GM19023 (cell line): Measurements from ENCODE around the gene SEMA6C.
"Not testable (repeated sequence)": the region's sequence is repeated elsewhere in the genome, so short reads cannot be mapped to it uniquely, and the experiment has no call there.

Experiments
- ATAC-seq: cut with Tn5 transposase; IDR thresholded peaks from one replicate; pipeline ENCODE4 v1.9.1; 2021; ENCODE audit warnings: mild to moderate bottlenecking, moderate library complexity; ENCODE audit not compliant: unreplicated experiment

SEMA6C gene

DNA sequence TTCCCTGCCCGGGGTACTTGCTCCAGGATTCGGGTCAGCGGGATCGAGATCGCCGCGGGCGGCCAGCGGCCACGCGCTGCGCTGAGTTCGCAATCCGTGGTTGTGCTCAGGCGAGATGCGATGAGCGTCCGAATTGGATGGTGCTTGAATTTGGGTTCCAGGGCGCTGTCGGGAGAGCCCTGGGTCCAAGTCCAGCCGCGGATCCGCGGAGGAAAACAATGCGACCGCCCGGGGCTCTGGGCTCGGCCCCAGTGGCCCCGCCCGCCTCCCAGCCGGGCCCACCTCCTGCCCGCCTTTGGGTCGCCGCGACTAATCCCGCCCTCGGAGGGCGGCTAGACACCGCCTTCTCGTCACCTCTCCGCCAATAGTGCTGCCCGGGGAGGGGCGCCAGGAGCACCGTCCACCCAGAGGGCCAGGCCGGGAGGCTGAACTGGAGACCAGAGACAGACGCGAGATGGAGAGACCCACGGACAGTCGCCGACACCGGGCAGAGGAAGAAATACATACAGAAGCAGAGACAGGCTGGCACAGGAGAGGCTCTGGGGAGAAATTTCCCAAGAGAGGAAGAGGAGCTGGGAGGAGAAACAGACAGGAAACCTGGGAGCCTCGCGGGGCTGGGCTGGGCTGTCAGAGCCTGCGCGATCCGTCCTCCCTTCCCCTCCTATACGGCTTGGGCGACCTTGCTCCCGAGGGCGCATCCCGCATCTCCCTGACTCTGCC is at the start of gene SEMA6C:
TSS of gene SEMA6C (minus strand) at position 220 of the 720 bp plus-strand sequence. CDS start 4,010 bp downstream, outside the sequence.
- ATAC-seq: peak; percentile 99

DNA sequence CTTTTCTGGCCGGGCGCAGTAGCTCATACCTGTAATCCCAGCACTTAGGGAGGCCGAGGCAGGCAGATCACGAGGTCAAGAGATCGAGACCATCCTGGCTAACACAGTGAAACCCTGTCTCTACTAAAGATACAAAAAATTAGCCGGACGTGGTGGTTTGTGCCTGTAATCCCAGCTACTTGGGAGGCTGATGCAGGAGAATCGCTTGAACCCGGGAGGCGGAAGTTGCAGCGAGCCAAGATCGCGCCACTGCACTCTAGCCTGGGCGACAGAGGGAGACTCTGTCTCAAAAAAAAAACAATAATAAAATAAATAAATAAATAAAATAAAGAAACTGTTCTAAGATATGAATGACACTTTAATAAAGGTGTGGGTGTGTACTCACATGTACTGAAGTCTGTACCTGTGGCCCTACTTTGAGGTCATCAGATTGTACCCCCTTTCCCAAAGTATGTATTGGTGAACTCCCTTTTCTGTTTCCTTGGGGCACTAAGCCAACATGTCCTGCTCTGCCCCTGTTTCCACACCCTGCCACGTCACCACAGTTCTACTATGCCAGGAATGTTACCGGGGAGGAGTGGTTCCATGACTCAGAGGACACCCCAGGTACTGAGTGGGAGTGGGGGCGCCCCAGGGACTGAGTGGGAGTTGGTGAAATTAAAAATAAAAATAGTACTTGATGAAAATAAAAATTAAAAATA is 48.6 kb upstream of the SEMA6C start:
- not testable (repeated sequence) for ATAC-seq

DNA sequence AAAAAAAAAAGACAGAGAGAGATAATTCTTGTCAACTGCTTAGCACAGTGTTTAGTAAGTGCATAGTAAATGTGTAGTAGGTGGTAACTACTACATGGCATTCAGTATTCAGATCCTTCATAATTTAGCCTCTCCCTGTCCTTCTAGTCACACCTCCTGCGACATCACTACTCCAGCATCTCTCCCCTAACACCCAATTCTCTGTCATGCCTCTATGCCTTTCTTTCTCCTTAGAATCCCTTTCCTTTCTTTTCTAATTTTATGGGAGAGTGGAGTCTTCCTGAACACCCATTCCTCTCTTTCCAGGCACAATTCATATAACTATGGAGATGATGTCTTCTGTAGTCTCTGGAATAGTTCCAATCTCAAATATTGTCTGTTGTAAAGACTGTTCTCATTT is 47.4 kb upstream of the SEMA6C start:
- ATAC-seq: no peak

DNA sequence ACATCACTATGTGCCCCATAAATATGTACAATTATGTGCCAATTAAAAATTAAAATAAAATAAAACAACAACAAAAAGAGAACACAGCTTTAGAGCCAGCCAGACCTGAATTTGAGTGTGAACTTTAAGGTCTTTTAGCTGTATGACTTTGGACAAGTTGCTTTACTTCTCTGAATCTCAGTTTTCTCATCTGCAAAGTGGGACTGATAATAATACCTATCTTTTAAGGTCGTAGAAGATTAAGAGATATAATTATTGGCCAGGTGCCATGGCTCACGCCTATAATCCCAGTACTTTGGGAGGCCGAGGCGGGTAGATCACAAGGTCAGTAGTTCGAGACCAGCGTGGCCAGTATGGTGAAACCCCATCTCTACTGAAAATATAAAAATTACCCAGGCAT is 46.9 kb upstream of the SEMA6C start:
- no peak for ATAC-seq

- ATAC-seq: no peak
Measured at GRCh38 chr1:151192047-151192446, 45.6 kb upstream of the SEMA6C start.

- peak; percentile 94 for ATAC-seq
Measured at GRCh38 chr1:151189637-151190445, 43.4 kb upstream of the SEMA6C start, which contains the start of gene VPS72. Gene VPS72 (minus strand): TSS chr1:151190197. CDS start chr1:151190121, 76 bp downstream.

DNA sequence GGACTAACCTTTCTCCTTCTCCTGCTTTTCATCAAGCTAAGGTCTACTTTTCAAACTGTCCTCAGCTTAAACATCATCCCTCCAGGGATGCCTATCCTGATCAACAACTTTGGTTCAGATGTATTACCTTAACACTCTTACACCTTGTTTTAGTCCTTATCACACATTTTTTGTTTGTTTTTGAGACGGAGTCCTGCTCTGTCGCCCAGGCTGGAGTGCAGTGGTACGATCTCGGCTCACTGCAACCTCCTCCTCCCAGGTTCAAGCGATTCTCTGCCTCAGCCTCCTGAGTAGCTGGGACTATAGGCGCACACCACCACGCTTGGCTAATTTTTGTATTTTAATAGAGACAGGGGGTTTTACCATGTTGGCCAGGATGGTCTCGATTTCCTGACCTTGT is 42.2 kb upstream of the SEMA6C start:
- ATAC-seq: not testable (repeated sequence)

DNA sequence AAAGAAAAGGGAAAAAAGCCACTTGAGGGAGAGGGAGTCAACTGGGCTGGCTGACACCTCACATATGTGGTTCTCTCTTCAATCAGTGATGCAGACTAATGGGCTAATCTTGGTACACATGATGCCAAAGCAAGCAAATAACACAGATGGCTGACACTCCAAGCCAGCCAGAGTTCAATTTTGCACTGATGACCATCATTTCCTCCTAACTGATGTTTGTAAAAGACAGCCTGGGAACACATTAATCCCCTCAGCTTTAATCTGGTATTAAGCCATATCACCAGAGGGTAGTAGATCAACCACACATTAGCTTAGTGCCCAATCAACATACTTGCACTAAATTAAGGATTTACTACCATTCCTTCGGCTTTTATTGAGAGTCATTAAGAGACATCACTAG is 40.8 kb upstream of the SEMA6C start:
- ATAC-seq: no peak

DNA sequence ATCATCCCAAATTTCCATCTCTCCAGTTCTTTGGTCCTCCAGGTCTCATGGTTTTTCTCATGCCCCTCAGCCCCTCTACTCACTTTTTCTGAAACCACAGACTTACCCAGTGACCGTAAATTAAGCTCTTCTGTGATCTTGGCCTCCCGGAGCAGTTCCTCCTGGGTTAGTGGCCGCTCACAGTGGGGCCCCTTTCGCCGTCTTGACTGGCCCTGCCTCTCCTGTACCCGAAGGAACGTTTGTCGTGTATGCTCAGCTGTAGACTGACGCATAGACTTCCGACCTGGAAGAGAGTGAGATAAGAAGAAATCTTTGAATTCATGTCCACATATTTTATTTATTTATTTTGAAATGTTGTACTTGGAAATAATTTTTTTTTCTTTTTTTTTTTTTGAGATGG is 37.8 kb upstream of the SEMA6C start:
- no peak for ATAC-seq

DNA sequence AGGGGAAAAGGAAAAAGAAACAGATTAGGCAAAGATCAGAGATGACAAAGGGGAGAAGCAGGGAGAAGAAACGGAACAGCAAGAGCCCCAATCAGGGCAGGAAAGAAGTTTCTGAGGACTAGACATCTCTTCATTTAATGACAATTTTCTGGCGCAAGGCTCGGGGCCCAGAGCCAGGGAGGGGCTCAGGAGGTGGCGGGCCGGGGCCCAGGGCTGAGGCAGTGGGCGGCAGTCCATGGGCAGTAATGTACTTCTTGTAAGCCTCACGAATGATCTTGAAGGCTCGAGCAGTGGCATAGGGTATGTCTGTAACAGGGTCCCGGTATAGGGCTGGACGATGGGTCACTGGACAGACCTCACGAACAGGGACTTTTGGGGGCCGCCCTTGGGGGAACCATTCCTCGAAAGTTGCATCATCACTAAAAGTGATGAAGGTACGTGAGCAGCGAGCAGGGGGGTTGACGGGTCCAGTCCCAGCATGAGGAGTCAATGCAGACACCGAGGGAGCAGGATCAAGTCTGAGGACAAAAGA is 30.1 kb upstream of the SEMA6C start:
- ATAC-seq: no peak

DNA sequence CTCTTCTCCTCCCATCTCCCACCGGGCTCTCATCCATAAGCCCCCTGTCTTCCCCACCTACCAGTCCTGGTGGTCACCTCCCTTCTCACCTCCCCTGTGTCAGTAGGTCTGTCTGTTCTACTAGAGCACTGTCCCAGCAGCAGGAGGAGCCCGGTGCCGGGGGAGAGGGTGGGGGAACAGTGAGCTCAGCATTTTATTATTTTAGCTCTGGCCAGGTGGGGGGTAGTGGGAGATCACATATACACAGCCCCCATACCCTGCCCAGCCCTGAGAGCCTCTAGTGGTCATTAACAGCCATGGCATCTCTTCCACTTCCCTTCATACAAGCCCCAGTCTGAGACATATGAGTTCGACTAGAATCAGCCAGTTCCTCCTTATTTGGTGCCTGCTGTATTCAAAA is 29.4 kb upstream of the SEMA6C start, which contains the start of gene TMOD4:
TSS of gene TMOD4 (minus strand) at position 119 of the 400 bp plus-strand sequence. CDS start 1,106 bp downstream, outside the sequence.
- ATAC-seq: no peak

GRCh38 chr1:151175041-151175741 is 28.8 kb upstream of the SEMA6C start:
- ATAC-seq: no peak

DNA sequence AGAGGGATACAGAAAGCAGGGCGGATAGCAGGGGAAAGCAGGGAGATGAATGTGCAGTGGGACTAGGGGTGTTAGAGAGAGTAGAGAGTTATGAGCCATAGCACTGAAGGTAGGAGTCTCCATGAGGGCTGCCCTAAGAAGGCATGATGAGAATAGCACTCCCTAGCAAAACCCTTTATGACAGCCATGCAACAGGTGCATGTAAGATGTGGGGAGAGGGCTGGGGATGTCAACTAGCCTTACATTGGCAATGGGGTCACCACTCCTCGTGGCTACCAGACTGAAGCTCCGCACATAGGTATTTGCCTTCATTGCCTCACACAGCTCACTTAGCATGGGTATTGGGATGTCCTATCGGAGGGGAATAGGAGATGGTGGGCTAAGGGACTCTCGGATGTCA is 24.8 kb upstream of the SEMA6C start:
- ATAC-seq: no peak

DNA sequence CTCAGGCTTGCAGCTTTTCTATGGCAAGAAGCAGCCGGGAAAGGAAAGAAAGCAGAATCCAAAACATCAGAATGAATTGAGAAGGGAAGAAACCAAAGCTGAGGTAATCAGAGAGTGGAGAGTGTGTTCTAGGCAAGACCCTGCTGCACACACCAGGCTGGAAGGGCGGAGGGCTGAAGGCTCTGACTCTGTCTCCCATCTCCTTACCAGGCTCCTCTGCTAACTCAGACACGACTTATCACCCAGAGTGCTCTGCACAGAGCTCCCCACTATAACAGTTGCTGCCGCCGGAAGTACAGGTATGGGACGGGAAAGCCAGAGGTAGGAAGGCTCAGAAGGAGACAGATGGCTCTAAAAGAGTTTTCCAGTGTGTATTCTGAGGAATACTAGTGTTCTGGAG is 20.7 kb upstream of the SEMA6C start:
- no peak for ATAC-seq

DNA sequence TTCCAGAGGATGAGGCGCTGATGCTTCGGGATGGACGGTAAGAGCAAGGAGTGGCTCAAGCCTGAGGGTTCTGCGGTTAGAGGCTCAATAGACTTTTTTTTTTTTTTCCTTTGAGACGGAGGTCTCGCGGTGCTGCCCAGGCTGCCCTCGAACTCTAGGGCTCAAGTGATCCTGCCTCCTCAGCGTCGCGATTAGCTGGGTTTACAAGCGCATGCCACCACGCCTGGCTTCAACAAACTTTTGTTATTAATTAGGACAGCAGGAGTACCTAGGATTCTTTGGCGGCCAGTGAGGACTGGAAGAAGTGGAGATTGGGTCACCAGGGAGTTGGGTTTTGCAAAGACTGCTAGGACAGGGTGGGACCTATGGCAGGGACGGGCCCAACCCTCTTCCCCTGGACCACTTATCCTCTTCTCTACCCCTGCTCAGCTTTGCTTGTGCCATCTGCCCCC is 20.1 kb upstream of the SEMA6C start:
- ATAC-seq: no peak

- ATAC-seq: peak; percentile 85
Measured at GRCh38 chr1:151165738-151166504, 19.5 kb upstream of the SEMA6C start, which contains the start of the genes LYSMD1 and SCNM1. Gene LYSMD1 (minus strand): TSS chr1:151165902. CDS start chr1:151165258, 644 bp downstream. Gene SCNM1 (plus strand): TSS chr1:151166144. CDS start chr1:151166153, 9 bp downstream.

DNA sequence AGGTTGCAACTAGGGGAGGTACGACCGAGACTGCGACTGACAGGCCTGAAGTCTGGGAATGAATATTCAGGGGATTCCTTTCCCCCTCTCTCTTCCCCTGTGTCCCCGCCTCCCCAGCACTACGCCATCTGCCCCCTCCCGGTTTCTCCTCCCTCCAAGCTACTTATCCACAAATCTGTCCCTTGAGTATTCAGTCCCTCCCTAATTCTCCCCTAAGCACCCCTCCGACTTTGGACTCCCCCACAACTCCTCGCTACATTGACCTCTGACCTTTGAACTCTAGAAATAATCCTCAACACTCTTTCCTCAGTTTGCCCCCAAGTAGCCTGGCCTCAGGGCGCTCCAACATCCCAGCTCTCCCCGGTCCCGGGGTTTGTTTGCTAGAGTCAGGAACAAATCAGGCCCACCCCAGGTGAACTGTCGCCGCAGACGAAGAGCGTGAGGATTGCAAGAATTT is 18.9 kb upstream of the SEMA6C start:
- ATAC-seq: no peak

DNA sequence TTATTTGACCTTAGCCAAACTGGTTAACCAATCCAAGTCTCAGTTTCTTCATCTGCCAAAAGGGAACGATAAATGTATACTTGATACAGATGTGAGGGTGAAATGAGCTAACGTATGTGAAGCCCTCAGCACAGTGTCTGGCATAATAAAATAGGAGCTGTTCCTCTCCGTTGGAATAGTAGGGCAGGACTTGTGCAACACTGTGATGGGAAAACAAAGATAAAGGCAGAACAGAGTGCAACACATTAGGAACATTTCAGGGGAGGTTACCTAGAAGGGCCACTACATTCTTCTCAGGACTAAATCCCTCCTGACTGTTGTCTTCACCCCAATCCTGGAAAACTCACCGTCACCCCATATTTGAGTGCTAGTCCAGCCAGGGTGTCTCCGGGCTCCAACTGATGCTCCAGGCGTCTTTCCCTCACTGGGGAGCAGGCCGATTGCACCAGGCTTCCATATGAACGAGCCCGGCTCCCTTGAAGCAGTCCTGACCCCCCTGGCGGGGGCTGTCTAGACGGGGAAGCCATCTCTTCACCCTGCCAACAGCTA is 18.4 kb upstream of the SEMA6C start:
- ATAC-seq: no peak

DNA sequence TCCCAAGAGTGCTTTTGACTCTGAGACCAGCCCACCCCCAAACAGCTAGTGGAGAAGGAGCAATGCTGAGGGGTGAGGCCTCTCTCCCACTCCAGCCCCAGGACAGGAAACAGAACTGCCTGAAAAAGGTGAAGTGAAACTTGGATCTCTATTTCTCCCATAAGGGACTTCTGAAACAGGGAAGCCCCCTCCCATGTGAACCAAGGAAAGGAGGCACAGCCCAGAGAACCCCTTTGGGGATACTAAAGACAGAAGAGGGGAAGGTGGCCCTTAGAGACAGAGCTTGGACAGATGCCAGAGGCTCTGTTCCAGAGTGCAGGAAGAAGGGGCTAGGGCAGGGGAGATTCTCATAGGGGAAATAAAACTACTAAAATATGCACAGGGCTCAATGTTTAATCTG is 12.9 kb upstream of the SEMA6C start:
- ATAC-seq: no peak
